Heart left ventricle (tissue), 16 donors: Measurements from ENCODE around the gene FGF14. TPM values are rescaled to one million over a fixed set of nuclear protein-coding genes. Genes with fewer than 3 reads are reported as not detected.

Source experiments
- ATAC-seq, 4 donors: fragments of 200-7000 bp; cut with Tn5 transposase; one replicate each; pipeline ENCODE4 v1.9.1; 2020 to 2022; ENCODE audit warnings: moderate library complexity in 4 of 4, mild to moderate bottlenecking in 3 of 4, moderate number of reproducible peaks in 1 of 4
- DNase-seq, 5 donors: peaks; one replicate each; pipeline ENCODE4 v3.0.0-alpha.2; 2020
- H3K27ac ChIP-seq, 12 donors: fragments of 200-600 bp; sonication (generic) in 4 of 12; one replicate each; pipeline versions ENCODE4 v1.5.0 to v1.8.0; 2016 to 2022; ENCODE audit warnings: mild to moderate bottlenecking in 2 of 12
- H3K27me3 ChIP-seq, 9 donors: fragments of 200-600 bp; sonication (generic) in 2 of 9; one replicate each; pipeline versions ENCODE4 v1.5.1 to v1.8.0; 2016 to 2022; ENCODE audit warnings: mild to moderate bottlenecking in 3 of 9
- H3K36me3 ChIP-seq, 9 donors: fragments of 200-600 bp; sonication (generic) in 2 of 9; one replicate each; pipeline versions ENCODE4 v1.5.0 to v1.8.0; 2018 to 2022; ENCODE audit warnings: mild to moderate bottlenecking in 2 of 9
- H3K4me1 ChIP-seq, 12 donors: fragments of 200-600 bp; sonication (generic) in 4 of 12; one replicate each; pipeline versions ENCODE4 v1.5.0 to v1.8.0; 2016 to 2022; ENCODE audit warnings: mild to moderate bottlenecking in 3 of 12
- H3K4me3 ChIP-seq, 12 donors: fragments of 200-600 bp; sonication (generic) in 4 of 12; one replicate each; pipeline versions ENCODE4 v1.5.0 to v1.8.0; 2017 to 2022; ENCODE audit warnings: mild to moderate bottlenecking in 9 of 12, moderate library complexity in 4 of 12
- H3K9me3 ChIP-seq, 12 donors: fragments of 200-600 bp; sonication (generic) in 4 of 12; one replicate each; pipeline versions ENCODE4 v1.5.0 to v1.8.0; 2016 to 2022; ENCODE audit warnings: mild to moderate bottlenecking in 1 of 12
- CTCF ChIP-seq, 12 donors: fragments of 200-600 bp; sonication (generic) in 4 of 12; IDR thresholded peaks; one replicate each; pipeline versions ENCODE4 v1.5.0 to v1.8.0; 2018 to 2022; ENCODE audit warnings: antibody characterized with exemption in 12 of 12, mild to moderate bottlenecking in 5 of 12
- POLR2A ChIP-seq, 2 donors: fragments of 450-650 bp; IDR thresholded peaks; one replicate each; pipeline ENCODE4 v1.6.1; 2017; ENCODE audit warnings: antibody characterized with exemption in 2 of 2, mild to moderate bottlenecking in 2 of 2, moderate library complexity in 2 of 2
- WGBS, 4 donors: extraction: QIAGEN DNeasy Blood & Tissue Kit in 2 of 4; methylation state at CpG; one replicate each; pipeline versions ENCODE4 v1.1.5 to v1.1.7; 2013 to 2018; 5-methylcytosine and 5-hydroxymethylcytosine counted together
- intact Hi-C, 10 donors: fragments of 100-400 bp; cut with DNase I; formaldehyde crosslinking; loops; one replicate each; pipeline versions ENCODE4 v1.11.1 to v1.14.2; 2022
- polyA plus RNA-seq, 2 donors: library from polyadenylated mRNA; stranded (reverse); fragments of 200-250 nt; gene quantifications; one replicate each; pipeline ENCODE4 v1.2.3, GENCODE V29; 2013
- total RNA-seq, 9 donors: library from RNA; depleted of rRNA in 2 of 9; stranded (reverse); fragments of >200 nt in 2 of 9; fragmentation: NEBNext Ultra II Directional in 3 of 9; extraction: Animal tissue kit (Norgen Biotek cat#: 25700) in 3 of 9; gene quantifications; one replicate each; pipeline versions ENCODE4 v1.1.0 to v1.2.4, GENCODE V29; 2016 to 2023
- donor health status: ischemic (EF 13 %, LVEDD 7.1; RV severe dilation, severe dysfunction).
- donor health status: healthy with polysubstance abuse.
- donor health status: DM: no; HTN: yes; CAD: no.
- donor health status: DM: no; HTN: no; CAD: no.
- donor health status: ischemic (EF 25% LVEDD 6.9; RV normal size, moderate dysfunction).
- donor health status: ischemic (EF 25% LVEDD 5.7; RV mildly dilated, moderate dysfunction).
- donor health status: healthy.
- donor health status: DM: yes; HTN: yes; CAD: no.
- donor health status: ischemic (EF 35%, LVEDD 5.7; RV mildly dilated, moderate dysfunction).
- donor health status: nonischemic (EF 11% LVEDD 7.7; RV severe dilation, severe dysfunction).
- donor health status: DM: yes; HTN: yes; CAD: no.
- donor health status: PGD.
- donor health status: ischemic (EF 29% LVEDD 5.4; RV normal size, mild dysfunction).
- donor health status: nonischemic (EF 23%, LVEDD 6.1; RV moderate dilation, normal function).

Gene FGF14
- total and polyA plus RNA-seq, 11 donors: 0.14 to 6.3 (median 3.9) TPM

GRCh38 chr13:101703838-101704237 is 698.0 kb downstream of the FGF14 start:
- ATAC-seq (no peak), DNase-seq (no peak)
- no peak overlapping the region for H3K4me3 ChIP-seq
- peaks cover 0 to 14% (median 0%) of the 10 kb centered on the region in 12 donors for H3K4me1 ChIP-seq
- intact Hi-C loops: loop anchor here in 1 of 10 donors (5.0 kb wide), 1 partner anchor 187 kb away; no protein-coding TSS in a partner anchor
- no peak for TF ChIP-seq CTCF (IDR thresholded peaks at IDR 0.05)
- no peak for TF ChIP-seq POLR2A (IDR thresholded peaks at IDR 0.05)
- H3K27ac ChIP-seq: no peak overlapping the region
- 52 to 81% (median 63%) methylated on average over 3 of the region's 3 CpGs for WGBS, 4 donors
- no peaks in the 10 kb centered on the region for H3K9me3 ChIP-seq
- no peaks in the 10 kb centered on the region for H3K27me3 ChIP-seq
- H3K36me3 ChIP-seq: no peaks in the 10 kb centered on the region

GRCh38 chr13:101703081-101703480 is 698.8 kb downstream of the FGF14 start:
- H3K9me3 ChIP-seq: no peaks in the 10 kb centered on the region
- no peaks in the 10 kb centered on the region for H3K36me3 ChIP-seq
- whole genome bisulfite sequencing, 4 donors: 79 to 89% (median 87%) methylated on average over 1 of the region's 1 CpG
- no peak overlapping the region for H3K27ac ChIP-seq
- ATAC-seq (no peak), DNase-seq (no peak)
- TF ChIP-seq CTCF (IDR thresholded peaks at IDR 0.05) (no peak), POLR2A (IDR thresholded peaks at IDR 0.05) (no peak)
- H3K27me3 ChIP-seq: no peaks in the 10 kb centered on the region
- intact Hi-C loops: loop anchor here in 1 of 10 donors (5.0 kb wide), 1 partner anchor 186 kb away; no protein-coding TSS in a partner anchor
- H3K4me3 ChIP-seq: no peak overlapping the region
- peaks cover 0 to 14% (median 0%) of the 10 kb centered on the region in 12 donors for H3K4me1 ChIP-seq

- ATAC-seq: peak; percentile 62 to 88 (median 83)
- Histone ChIP-seq H3K9me3 (no peaks in the 10 kb centered on the region), H3K36me3 (no peaks in the 10 kb centered on the region), H3K27ac (peak overlapping the region in 4 of 12 donors; percentile 4 to 59 (median 44)), H3K27me3 (no peaks in the 10 kb centered on the region), H3K4me1 (peaks cover 0 to 22% (median 0%) of the 10 kb centered on the region in 12 donors), H3K4me3 (no peak overlapping the region)
- no peak for DNase-seq
- WGBS, 4 donors: 62 to 73% (median 65%) methylated on average over 3 of the region's 3 CpGs
- intact Hi-C loops: loop anchor here in 1 of 10 donors (5.0 kb wide), 1 partner anchor 183 kb away; no protein-coding TSS in a partner anchor
- no peak for TF ChIP-seq POLR2A (IDR thresholded peaks at IDR 0.05)
Measured at GRCh38 chr13:101700598-101700997, 701.2 kb downstream of the FGF14 start.

GRCh38 chr13:101698400-101698799 is 703.4 kb downstream of the FGF14 start:
- intact Hi-C loops: loop anchor here in 1 of 10 donors (5.0 kb wide), 1 partner anchor 71 kb away; no protein-coding TSS in a partner anchor
- Histone ChIP-seq H3K9me3 (no peaks in the 10 kb centered on the region), H3K27ac (no peak overlapping the region), H3K4me3 (no peak overlapping the region), H3K27me3 (no peaks in the 10 kb centered on the region), H3K4me1 (peaks cover 0 to 27% (median 0%) of the 10 kb centered on the region in 12 donors), H3K36me3 (no peaks in the 10 kb centered on the region)
- 69 to 88% (median 77%) methylated on average over 2 of the region's 2 CpGs for WGBS, 4 donors
- TF ChIP-seq CTCF (IDR thresholded peaks at IDR 0.05): no peak
- no peak for TF ChIP-seq POLR2A (IDR thresholded peaks at IDR 0.05)
- no peak for DNase-seq
- ATAC-seq: no peak

GRCh38 chr13:101697745-101698144 is 704.1 kb downstream of the FGF14 start:
- no peak for TF ChIP-seq CTCF (IDR thresholded peaks at IDR 0.05)
- no peak for TF ChIP-seq POLR2A (IDR thresholded peaks at IDR 0.05)
- H3K36me3 ChIP-seq: no peaks in the 10 kb centered on the region
- 58 to 71% (median 61%) methylated on average over 3 of the region's 3 CpGs for WGBS, 4 donors
- no peaks in the 10 kb centered on the region for H3K9me3 ChIP-seq
- H3K4me3 ChIP-seq: no peak overlapping the region
- peaks cover 0 to 27% (median 0%) of the 10 kb centered on the region in 12 donors for H3K4me1 ChIP-seq
- intact Hi-C loops: loop anchor here in 1 of 10 donors (5.0 kb wide), 1 partner anchor 70 kb away; no protein-coding TSS in a partner anchor
- H3K27me3 ChIP-seq: no peaks in the 10 kb centered on the region
- H3K27ac ChIP-seq: no peak overlapping the region
- no peak for DNase-seq
- ATAC-seq: peak in 1 of 4 donors; percentile 26
